HG03159 (cell line): ENCODE measurements around the gene MEP1A.

Experiments used
- ATAC-seq: cut with Tn5 transposase; IDR thresholded peaks from one replicate; pipeline ENCODE4 v1.9.1; 2021; ENCODE audit warnings: mild to moderate bottlenecking, moderate library complexity; ENCODE audit not compliant: unreplicated experiment

MEP1A gene

DNA sequence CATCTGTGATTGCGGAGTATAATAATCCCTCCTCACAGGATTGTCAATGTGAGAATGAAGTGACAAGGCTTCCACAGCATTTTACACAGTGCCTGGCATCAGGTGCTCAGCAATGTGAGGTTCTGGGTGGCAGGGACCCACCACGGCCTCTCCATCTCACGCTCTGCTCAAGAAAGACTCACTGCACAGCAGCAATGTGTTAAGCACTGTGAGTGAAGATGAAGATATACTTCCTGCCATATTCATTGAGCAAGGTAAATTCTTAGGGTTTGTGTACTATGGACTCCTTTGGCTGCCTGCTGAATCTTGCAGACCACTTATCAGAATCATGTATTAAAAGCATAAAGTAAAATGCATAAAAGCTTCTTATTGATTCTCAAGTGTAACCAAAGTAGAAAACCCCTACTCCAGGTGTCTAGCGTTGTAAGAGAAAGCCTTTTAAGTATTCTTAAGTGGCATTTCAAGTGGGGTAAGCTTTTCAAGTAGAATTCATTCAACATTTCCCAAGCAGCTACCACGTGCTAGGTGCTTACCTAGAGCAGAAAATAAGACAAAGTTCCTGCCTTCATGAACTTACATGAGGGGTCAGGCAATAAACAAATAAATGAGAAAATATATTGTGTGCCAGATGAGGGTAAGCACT is 17.0 kb upstream of the MEP1A start:
- ATAC-seq = no peak

DNA sequence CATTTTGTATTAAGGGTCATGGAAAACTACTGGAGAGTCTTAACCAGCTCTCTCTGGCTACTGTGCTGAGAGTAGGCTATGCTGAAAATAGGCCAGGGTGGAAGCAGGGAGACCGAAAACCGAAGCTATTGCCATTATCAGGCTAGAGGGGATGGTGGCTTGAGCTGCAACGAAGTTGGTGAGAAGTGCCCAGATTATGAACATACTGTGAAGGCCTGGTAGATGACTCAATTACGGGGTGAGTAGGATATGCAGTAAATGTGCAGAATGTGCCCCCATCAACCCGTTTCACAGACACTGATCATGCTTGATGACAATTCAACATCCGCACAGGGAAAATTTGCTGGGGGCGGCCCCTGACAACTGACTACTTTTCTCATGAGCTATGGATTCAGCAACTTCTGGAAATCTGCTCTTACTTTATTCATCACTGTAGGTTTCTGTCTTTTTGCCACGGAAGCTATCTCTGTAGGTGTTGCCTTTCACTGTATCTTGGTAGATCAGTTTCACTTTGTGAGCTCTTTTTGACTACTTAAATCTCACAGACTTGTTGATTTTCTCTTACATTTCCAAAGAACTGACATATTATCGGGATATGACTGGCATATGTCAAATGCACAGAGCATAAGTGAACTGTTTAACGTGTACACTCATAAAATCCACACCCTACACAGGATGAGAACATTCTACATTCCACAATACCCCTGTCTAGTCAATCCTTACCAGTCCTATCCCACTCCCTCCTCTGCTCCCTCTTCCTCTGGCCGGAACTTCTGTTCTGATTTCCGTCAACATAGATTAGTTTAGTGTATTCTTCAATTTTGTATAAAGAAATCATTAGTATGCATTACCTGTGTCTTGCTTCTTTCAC is 15.5 kb upstream of the MEP1A start:
- ATAC-seq = no peak

DNA sequence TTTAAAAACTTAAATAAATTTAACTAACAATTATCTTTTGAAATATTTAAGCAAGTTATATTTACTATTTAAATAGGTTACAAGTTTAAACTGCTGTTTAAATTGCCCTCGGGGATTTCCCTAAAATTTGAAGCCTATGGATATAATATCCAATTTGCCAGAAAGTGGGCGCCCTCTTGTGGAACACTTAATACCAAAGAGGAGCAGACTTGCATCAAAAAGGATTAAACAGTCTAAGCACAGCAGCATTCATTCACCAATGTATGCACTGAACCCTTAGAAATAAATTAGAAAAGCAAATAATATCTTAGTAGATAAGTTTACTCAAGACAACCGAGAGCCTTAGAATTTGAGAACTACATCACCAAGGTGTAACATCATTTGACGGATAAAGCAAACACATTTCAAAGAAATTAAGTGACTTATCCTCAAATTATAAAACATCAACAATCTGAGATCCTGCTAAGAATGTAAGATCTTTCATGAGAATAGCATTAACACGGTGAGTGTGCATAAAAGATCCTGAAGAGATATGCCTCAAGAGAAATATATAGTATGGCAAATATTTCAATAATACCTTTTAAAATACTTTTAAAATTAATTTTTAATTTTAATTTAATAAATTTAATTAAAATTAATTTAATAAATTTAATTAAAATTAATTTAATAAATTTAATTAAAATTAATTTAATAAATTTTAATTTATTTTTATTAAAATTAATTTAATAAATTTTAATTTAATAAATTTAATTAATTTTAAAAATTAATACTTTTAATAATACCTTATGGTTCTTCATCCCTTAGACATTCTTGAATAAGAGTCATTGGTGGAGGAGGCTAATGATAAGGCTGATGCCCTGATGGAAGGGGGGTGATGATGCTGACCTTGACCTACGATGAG is 11.5 kb upstream of the MEP1A start:
- no peak for ATAC-seq

DNA sequence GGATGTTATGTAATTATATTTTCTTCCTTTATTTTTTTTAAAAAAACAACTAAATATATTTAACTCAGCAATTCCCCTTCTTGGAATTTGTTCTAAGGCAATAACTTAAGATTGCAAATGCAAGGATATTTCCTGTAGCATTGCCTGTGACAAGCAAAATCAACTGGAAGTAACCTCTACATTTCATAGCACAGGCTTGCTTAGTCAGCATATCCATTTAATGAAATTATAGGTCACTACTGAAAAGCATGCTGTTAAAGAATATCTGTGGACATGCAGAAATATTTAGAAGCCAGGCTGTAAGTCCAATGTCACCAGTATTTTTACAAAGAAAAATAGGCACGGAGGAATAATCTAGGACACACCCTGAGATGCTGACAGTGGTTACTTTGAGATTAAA is 8.7 kb upstream of the MEP1A start:
- ATAC-seq = no peak

DNA sequence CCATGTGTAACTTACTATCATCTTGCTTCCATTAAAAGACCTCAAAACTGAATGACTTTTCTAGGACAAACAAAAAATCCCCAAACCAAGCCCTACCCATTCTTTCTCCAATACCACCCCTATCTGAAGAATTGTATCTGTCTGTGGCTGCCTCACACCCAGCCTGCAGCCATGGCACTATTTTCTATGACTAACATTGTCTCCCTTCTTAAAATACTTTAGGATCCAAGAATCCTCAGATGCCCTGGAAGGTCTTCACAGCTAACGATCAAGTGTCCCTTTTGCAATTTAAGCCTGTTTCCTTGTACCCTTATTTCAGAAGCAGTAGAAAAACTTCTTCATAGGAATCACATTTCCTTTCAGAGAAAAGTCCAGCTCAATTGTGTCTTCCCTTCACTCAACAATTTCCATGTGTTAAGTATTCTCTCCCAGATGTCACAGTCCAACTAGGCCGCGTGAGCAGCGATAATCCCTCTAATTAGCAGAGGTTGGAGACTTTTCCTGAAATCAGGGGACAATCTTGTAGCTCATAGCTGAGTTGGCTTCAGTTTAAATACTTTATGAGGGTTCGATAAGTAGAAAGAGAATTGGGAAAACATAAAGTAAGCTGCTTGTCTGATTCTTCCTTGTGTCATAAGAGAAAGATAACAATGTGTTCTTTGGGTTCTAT is 5.2 kb upstream of the MEP1A start:
- no peak for ATAC-seq

DNA sequence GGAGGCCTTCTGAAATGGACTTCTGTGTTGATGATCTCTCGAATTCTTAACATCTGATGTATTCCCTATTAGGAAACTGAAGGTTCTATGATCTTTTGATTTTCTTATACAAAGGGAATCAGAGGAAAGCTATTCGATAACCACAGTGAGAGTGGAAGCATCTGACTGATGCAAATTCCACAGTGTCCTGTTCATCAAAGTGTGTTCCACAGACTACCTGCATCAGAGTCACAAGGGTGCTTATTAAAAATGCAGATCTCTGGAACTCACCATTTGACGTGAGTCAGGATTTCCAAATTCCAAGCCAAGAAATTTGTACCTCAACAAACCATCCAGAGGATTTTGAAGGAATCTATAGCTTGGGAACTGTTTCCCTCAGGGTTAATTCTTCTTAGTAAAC is 4.4 kb upstream of the MEP1A start:
- ATAC-seq = no peak

DNA sequence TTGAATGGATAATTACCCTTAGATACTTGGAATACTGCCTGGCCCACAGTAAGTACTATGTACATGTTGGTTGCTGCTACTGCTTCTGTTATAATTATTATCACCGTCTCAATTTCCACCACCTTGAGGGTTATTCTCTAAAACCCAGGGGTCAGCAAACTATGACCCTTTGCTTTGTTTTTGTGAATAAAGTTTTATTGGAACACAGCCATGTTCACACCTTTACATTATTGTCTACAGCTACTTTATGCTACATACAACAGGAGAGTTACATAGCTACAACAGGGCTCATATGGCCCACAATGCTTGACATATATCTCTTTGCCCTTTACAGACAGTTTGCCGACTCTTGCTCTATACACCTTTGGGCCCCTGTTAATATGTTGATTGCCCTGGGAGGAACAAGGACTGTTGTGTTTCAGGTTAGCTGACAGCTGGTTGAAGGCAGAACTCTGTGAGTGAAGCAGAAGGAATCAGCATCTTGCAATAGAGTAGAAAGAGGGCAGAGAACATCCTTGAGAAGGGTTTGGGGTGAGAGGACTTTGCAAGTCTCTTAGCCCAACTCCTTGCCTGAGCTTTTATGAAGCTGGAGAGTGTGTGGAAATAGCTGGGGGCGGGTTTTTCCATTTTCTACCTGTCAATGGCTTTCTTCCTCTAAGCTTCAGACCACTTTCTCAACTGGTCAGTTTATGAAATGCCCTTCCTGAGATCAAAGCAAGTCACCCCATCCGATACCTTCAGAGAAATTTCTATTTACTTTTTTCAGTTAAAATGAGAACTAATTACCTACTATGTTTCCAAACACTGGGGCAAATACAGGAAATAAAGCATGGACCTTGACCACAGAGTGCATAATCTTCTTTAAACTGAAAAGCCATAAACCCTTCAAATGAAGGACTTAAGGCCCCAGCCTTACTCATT is 3.5 kb upstream of the MEP1A start:
- ATAC-seq = no peak

DNA sequence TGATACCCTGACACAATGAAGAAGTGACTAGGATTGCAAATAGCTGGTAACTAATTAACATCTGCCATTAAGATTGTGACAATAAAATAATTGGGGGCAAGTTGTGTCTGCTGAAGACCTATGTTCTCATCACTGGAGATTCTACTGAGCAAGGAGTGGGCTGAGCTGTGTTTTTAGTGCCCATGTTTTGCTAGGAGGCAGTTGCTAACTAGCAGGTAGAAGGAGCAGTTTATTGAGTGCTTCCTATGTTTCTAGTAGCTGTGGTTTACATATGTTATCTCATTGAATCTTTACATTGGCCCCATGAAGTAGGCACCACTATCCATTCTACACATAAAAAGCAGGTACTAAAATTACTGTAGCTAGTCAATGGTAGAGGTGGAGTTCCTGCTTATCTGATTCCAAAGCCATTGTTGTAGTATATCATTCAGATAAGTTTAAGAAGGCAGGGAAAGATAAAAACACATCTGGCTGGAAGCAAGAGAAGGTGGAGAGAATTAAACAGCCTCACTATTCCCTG is 2.8 kb upstream of the MEP1A start:
- no peak for ATAC-seq

DNA sequence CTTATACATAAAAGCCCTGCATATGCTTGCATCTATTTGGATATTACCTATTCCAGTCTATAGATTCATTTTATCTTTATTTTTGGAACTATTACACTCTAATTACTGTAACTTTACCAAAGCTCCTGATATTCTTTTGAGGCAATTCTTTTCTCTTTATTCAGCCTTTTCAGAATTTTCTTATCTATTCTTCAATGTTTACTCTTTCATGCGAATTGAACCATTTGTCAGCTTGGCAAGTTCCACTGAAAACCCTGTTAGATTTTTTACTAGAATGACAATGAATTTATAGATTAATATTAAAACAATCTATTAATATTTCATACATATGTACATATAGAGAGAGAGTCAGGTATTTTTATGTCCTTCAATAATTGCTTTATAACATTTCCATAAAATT is 554 bp upstream of the MEP1A start:
- ATAC-seq = no peak

DNA sequence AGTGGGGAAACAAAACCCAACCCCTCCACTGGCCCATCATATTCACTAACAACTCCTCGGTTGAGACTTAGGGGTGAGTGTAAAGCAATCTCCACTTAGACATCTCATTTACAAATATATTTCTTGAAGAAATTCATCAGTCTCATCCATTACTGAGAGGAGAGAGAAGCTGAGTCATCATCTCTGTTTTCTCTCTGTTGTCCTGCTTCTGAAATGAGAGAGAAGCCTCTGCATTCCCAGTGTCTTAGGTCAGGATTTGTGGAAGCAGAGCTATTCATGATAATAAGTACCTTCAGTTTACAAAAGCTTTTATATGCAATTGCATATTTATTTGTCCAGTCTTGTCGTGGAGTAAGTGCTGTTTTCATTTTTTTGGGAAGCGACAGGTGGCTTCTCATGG is 879 bp downstream of the MEP1A start:
- no peak for ATAC-seq

DNA sequence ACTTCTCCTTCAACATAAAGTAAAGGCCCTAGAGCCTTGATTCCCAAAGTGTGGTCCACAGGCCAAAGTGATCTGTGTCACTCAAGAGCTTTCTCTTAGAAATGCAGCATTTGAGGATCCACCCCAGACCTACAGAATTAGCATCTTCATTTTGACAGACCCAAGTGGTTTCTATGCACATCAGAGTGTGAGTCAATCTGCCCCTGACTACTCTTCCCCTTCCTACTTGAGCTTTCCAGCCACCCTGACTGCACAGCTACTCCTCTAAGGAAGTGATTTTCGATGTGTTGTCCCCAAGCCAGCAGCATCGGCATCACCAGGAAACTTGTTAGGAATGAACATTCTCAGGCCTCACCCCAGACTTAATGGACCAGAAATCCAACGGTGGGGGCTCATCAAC is 2.6 kb downstream of the MEP1A start:
- no peak for ATAC-seq

DNA sequence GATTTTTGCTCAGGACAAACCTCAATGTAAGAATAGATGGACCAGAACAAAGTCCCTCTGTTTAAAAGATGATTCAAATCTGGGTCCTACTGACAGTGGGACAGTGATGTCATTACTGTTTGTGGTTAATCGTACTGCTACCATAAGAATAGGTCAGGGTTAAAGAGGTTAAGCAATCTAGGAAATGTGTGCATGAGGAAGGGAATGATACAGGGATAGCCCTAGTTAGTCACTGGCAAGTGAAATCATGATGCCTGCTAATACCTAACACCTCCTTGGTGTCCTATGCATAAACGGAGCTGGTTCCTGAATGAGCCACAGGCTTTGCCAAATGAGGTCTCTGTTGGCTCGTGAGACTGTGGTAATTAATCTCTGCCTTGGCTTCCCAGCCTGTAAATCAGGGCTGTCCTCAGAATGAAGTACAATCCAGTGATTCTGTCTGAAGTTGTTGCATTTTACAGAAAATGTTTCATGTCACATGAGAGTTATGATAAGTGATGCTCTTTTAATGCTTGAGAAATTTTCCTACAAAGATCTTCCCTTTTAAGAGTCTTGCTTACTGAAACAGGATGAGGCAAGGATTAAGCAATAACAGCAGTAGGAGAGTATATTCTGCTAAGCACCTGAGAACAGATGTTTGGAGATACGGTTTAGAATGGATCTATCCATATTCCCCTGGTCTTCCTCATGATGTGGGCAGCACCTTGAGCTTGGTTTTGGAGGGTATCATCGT is 3.8 kb downstream of the MEP1A start:
- ATAC-seq = no peak

DNA sequence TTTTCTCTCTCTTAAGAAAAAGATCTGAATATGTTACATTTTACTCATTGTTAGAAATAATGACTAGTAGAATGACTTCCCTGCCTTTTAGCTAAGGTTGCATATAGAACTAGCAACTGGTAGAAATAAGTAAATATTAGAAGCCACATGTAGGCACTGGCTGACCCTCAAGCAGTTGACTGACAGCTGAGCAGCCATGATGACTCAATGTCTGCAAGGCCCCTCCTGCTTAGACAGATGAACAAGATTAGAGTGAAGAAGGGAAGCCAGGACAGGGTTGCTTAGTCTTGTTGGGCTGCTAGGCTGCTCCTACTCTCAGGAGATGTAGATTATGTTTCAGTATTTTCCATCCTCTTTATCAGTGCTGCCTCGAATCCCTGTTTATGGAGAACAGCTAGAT is 6.5 kb downstream of the MEP1A start:
- ATAC-seq = no peak

DNA sequence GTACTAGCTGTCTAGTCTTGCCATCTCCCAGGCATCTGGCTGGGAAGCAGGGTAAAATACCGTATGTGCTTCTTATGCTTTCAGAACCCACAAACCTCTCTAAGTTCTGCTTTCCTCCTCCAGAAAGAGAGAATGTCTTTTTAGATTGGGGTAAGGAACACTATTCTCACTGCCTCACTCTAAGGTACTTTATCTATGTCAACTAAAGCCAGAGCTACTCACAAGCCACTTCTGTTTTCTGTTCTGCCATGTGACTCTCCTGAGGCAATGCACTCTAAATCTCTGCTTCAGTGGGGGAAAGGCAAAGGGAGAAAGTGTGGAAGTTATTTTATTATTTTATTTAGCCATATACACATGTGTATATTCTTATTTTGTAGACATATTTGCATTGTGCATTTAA is 15.6 kb downstream of the MEP1A start:
- no peak for ATAC-seq

DNA sequence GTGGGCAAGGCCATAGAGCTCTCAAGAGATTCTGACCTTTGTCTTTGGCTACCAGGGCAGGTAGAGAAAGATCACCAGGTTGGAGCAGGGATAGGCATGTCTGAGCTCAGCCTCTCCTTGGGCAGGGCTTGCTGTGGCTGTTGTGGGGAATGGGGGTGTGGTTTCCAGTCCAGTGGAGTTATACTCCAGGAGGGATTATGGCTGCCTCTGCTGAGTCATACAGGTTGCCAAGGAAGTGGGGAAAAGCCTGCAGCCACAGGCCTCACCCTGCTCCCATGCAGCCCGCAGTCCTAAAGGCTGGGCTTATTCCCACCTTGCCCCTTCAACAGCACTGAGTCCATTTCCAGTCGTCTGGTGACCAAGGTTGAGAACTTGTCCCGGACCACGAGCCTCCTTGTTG is 21.9 kb downstream of the MEP1A start:
- no peak for ATAC-seq

DNA sequence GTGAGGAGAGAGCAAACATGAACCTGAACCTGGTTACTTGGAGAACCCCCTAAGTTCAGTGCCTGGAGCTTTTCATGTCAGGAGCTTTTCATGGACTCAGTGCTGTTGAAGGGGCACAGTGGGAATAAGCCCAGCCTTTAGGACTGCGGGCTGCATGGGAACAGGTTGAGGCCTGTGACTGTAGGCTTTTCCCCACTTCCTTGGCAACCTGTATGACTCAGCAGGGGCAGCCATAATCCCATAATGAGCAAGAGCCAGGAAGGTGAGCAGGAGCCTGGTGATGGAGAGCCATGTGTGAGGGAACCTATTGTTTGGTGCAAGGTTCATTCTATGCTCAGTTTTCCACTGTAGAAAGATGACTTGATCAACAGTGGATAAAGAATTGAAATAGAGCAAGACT is 23.4 kb downstream of the MEP1A start:
- ATAC-seq = no peak

DNA sequence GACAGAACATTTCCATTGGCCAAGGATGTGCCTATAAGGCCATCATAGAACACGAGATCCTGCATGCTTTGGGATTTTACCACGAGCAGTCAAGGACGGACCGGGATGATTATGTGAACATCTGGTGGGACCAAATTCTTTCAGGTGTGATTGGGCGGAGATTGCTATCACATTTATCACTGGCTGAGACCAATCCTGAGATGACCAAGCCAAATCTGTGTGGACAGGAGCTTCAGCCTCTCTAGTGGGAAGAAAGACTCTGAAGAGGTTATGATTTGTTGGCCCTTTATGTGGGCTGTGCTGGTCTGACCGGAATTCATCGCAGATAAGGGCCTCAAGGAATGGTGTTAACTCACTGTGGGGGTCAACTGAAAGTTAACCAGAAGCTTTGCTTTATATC is 26.4 kb downstream of the MEP1A start:
- ATAC-seq = no peak

DNA sequence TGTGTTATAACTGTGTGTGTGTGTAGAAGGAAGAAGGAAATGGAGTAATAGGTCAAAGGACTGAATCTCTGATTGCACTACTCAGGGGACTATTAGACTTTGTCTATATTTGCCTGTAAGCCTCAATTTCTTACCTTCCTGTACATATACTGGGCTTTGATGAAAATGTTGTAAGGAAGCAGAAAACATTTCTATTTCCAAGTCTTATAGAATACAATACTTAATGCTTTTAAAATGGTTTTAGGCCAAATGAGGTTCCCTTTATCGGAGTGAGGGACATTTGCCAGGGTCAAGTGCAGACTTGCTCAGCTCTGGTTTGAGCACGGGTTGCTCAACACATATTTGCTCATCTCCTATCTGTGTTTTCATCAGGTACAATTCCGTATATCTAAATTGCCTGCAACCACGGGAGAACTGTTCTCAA is 28.3 kb downstream of the MEP1A start:
- ATAC-seq = no peak

DNA sequence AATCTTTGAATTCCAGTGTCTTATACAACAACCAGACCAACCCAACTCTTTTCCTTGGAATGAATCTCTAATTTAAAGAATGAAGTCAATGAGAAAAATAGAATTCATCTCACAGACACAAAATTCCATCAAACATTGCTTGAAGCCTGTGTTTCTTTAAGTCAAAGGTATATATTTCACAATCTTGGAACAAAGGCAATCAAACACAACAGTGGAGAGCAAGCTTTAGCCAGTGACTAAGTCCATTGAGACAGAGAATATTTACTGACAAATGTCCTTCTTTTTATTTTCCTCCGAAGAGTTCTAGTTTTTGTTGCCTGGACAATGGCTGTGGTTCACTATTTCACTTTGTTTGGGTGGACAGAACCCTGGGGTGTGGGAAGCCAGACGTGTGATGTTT is 35.8 kb downstream of the MEP1A start:
- no peak for ATAC-seq
